ENCODE data around the gene OVOL1. TPM values are rescaled to one million over a fixed set of nuclear protein-coding genes. Genes with fewer than 3 reads are reported as not detected.

Gene OVOL1
- total and polyA plus RNA-seq, 2 of the 13 experiments (the other 11 are each of a cell fraction or from before 2014, with no cell fraction given): 0.01 TPM; not detected in 1

GRCh38 chr11:65790104-65790901, 3.4 kb downstream of the OVOL1 start (continued):
- TF ChIP-seq BCLAF1 (IDR thresholded peaks at IDR 0.05): no peak

DNA sequence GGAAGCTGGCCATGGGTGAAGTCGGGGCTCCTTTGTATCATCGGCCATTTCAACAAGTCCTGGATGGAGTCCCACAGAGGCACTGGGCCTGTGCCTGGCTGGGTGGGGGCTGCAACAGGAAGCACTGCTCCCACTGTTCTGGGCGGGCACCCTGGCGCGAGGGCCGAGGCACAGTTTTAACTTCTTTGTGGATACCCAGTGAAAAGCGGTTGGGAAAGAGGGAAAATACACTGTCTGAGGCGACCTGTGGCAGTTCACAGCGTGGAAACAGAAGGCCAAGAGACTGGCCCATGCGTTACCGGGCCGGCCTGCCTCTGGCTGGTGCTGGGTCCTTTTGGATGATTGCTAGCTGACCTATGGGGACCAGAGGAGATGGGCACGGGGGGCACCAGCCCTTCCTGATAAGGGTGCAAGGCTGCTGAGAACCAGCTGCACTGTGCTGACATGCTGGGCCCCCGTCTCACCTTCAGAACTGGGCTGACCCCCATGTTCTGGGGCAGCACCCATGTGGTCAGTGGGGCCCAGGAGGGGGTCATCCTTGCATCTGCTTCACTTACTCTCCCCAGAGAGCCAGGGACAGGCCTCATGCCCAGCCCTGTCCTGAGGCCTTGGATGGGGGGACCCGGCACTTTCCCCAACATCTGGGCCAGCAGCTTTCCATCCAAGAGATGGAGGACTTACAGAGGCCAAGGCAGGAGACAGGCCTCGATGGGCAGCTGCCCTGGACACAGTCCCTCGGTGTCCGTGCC, 4.2 kb downstream of the OVOL1 start:
- intact Hi-C loops (cut with micrococcal nuclease; ENCODE audit: unreplicated experiment): no loop called here
- Histone ChIP-seq H3K36me3 (replicated peaks in 1 of 2; ENCODE audit: control insufficient read depth in 1 of 2, insufficient read depth in 2 of 2, low read length in 2 of 2) (no peaks in the 10 kb centered on the region), H3K9ac (ENCODE audit: insufficient read depth, low read depth, low read length) (no peak overlapping the region), H4K20me1 (ENCODE audit: insufficient read depth, low read length) (no peaks in the 10 kb centered on the region), H2AFZ (ENCODE audit: low read length) (no peak overlapping the region), H3K79me2 (ENCODE audit: insufficient read depth, low read length) (no peaks in the 10 kb centered on the region), H3K27ac (ENCODE audit: extremely low read length, insufficient read depth, low read length) (no peak overlapping the region), H3K4me2 (ENCODE audit: low read depth, low read length) (no peak overlapping the region), H3K4me1 (ENCODE audit: insufficient read depth, low read length) (peaks cover 47% of the 10 kb centered on the region), H3K27me3 (ENCODE audit: control insufficient read depth in 1 of 2, insufficient read depth in 2 of 2, low read length in 2 of 2) (peaks cover 32 to 87% of the 10 kb centered on the region in 2 experiments), H3K4me3 (replicated peaks in 1 of 3; ENCODE audit: insufficient read depth in 1 of 3, low read depth in 2 of 3, low read length in 3 of 3) (no peak overlapping the region), H3K9me3 (ENCODE audit: low read length) (no peaks in the 10 kb centered on the region)
- CTCF ChIA-PET (ENCODE audit: low intra/inter-chr PET ratio, low total read pairs): no interaction called here
- ATAC-seq (no peak), FAIRE-seq (no peak), DNase-seq (ENCODE audit: low spot score) (no peak)
- in situ Hi-C loops (cut with HindIII; ENCODE audit: extremely low pct_ligation_motif_present, low pct_unique_long_range_greater_than_20kb): no loop called here
- no TSS peak for BruUV-seq (replicated peaks)
- POLR2A ChIA-PET: no interaction called here
- 57% methylated on average over 10 of the region's 18 CpGs for WGBS (ENCODE audit: low lambda C conversion rate)
- TF ChIP-seq GFI1 (CRISPR knock-in tag; IDR thresholded peaks at IDR 0.05; ENCODE audit: borderline replicate concordance) (no peak), GTF3A (CRISPR knock-in tag; conservative IDR thresholded peaks at IDR 0.05) (no peak), ISX (CRISPR knock-in tag; conservative IDR thresholded peaks at IDR 0.05) (no peak), ZNF256 (CRISPR knock-in tag; conservative IDR thresholded peaks at IDR 0.05) (no peak), MEIS1 (CRISPR knock-in tag; IDR thresholded peaks at IDR 0.05; ENCODE audit: borderline replicate concordance) (no peak), TRIM22 (IDR thresholded peaks at IDR 0.05) (no peak)
- TF ChIP-seq, protein P1, sequence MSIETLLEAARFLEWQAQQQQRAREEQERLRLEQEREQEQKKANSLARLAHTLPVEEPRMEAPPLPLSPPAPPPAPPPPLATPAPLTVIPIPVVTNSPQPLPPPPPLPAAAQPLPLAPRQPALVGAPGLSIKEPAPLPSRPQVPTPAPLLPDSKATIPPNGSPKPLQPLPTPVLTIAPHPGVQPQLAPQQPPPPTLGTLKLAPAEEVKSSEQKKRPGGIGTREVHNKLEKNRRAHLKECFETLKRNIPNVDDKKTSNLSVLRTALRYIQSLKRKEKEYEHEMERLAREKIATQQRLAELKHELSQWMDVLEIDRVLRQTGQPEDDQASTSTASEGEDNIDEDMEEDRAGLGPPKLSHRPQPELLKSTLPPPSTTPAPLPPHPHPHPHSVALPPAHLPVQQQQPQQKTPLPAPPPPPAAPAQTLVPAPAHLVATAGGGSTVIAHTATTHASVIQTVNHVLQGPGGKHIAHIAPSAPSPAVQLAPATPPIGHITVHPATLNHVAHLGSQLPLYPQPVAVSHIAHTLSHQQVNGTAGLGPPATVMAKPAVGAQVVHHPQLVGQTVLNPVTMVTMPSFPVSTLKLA (IDR thresholded peaks at IDR 0.05): no peak
- TF ChIP-seq, protein P2, sequence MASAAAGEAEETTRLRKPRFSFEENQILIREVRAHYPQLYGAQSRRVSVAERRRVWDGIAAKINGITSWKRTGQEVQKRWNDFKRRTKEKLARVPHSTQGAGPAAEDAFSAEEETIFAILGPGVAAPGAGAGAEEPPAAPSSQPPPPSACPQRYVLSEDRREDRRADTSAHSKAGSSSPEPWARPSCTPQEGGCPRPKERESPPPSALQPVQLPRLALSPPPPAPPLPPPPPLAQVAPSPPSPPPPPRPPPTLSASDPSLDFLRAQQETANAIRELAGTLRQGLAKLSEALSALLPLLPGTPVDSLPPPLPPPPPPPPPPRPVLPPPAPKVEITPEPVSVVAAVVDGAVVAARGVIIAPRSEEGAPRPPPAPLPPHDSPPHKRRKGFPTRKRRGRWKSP (CRISPR knock-in tag; IDR thresholded peaks at IDR 0.05): no peak

Data from HepG2 (cell line).